SK-N-MC (cell line): ENCODE data around the gene CAVIN3.

Source experiments
- EZH2 ChIP-seq: fragments of 200-600 bp; sonication (generic); IDR thresholded peaks from one replicate; pipeline ENCODE4 v1.6.1; 2017; ENCODE audit warnings: antibody characterized with exemption
- POLR2AphosphoS5 ChIP-seq: IDR thresholded peaks from 2 replicates; pipeline ENCODE4 v1.6.1; 2012; ENCODE audit warnings: mild to moderate bottlenecking, low read depth, low read length, borderline replicate concordance

DNA sequence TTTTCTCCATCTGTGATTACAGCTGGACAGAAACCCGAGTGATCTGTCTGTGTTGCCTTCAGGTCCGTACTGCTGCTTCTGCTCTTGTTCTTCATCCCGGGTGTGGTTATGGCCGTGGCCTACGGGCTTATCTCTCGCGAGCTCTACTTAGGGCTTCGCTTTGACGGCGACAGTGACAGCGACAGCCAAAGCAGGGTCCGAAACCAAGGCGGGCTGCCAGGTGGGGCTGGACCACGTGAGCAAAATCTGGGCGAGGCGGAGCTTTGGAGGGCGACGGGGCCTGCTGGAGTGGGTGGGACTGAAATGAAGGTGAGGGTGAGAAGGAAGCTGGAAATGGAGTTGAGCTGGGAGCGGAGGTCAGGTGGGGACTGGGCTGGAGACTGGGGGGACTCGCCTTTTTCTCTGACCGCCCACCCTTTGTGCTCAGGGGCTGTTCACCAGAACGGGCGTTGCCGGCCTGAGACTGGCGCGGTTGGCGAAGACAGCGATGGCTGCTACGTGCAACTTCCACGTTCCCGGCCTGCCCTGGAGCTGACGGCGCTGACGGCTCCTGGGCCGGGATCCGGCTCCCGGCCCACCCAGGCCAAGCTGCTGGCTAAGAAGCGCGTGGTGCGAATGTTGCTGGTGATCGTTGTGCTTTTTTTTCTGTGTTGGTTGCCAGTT, 49.6 kb downstream of the CAVIN3 start:
- TF ChIP-seq EZH2 (no peak), POLR2AphosphoS5 (no peak)
